Trophoblast cell (in vitro differentiated cells and primary cell): ENCODE measurements around the gene ZYX.

Experiments
- DNase-seq, 2 donors: peaks; one replicate each; pipeline ENCODE4 v3.0.0-alpha.2; 2016
- H2AFZ ChIP-seq: 2 replicates; pipeline ENCODE4 v1.6.1; 2013; ENCODE audit warnings: low read length, moderate library complexity, mild to moderate bottlenecking; ENCODE audit not compliant: insufficient read depth, poor library complexity
- H2AK5ac ChIP-seq: 2 replicates; pipeline ENCODE4 v1.6.1; 2013; ENCODE audit warnings: mild to moderate bottlenecking, low read length
- H2BK120ac ChIP-seq: 2 replicates; pipeline ENCODE4 v1.6.1; 2013; ENCODE audit warnings: low read length, mild to moderate bottlenecking, moderate library complexity; ENCODE audit not compliant: insufficient read depth, poor library complexity
- H2BK12ac ChIP-seq: 2 replicates; pipeline ENCODE4 v1.6.1; 2013; ENCODE audit warnings: mild to moderate bottlenecking, low read length, moderate library complexity
- H2BK5ac ChIP-seq: 2 replicates; pipeline ENCODE4 v1.6.1; 2013; ENCODE audit warnings: low read length, low read depth, moderate library complexity, mild to moderate bottlenecking; ENCODE audit not compliant: poor library complexity
- H3K14ac ChIP-seq: 2 replicates; pipeline ENCODE4 v1.6.1; 2013; ENCODE audit warnings: mild to moderate bottlenecking, low read length
- H3K18ac ChIP-seq: 2 replicates; pipeline ENCODE4 v1.6.1; 2013; ENCODE audit warnings: mild to moderate bottlenecking, low read length
- H3K23ac ChIP-seq: 2 replicates; pipeline ENCODE4 v1.6.1; 2013; ENCODE audit warnings: low read length
- H3K27ac ChIP-seq: 2 replicates; pipeline ENCODE4 v1.5.1; 2013; ENCODE audit warnings: low read depth, mild to moderate bottlenecking, inconsistent platforms, low read length, moderate library complexity
- H3K27me3 ChIP-seq: 2 replicates; pipeline ENCODE4 v1.6.1; 2013; ENCODE audit warnings: inconsistent platforms, mild to moderate bottlenecking, low read length, moderate library complexity; ENCODE audit not compliant: insufficient read depth
- H3K36me3 ChIP-seq, 2 experiments: 1 replicate in 1 of 2; 2 replicates in 1 of 2; pipeline ENCODE4 v1.6.1; 2013; ENCODE audit warnings: low read length in 2 of 2, mild to moderate bottlenecking in 2 of 2, moderate library complexity in 1 of 2; ENCODE audit not compliant: insufficient read depth in 2 of 2, control insufficient read depth in 1 of 2
- H3K4ac ChIP-seq: 2 replicates; pipeline ENCODE4 v1.6.1; 2013; ENCODE audit warnings: low read depth, mild to moderate bottlenecking, low read length, moderate library complexity
- H3K4me1 ChIP-seq, 2 experiments: 1 replicate in 1 of 2; 2 replicates in 1 of 2; pipeline ENCODE4 v1.6.1; 2013; ENCODE audit warnings: low read length in 2 of 2, mild to moderate bottlenecking in 2 of 2, moderate library complexity in 1 of 2; ENCODE audit not compliant: insufficient read depth in 2 of 2, control insufficient read depth in 1 of 2
- H3K4me2 ChIP-seq: 2 replicates; pipeline ENCODE4 v1.6.1; 2013; ENCODE audit warnings: inconsistent platforms, mild to moderate bottlenecking, low read length, moderate library complexity
- H3K4me3 ChIP-seq: 2 replicates; pipeline ENCODE4 v1.5.1; 2013; ENCODE audit warnings: mild to moderate bottlenecking, low read depth, low read length, inconsistent platforms
- H3K79me1 ChIP-seq: one replicate; pipeline ENCODE4 v1.6.1; 2013; ENCODE audit warnings: low read length
- H3K79me2 ChIP-seq: 2 replicates; pipeline ENCODE4 v1.6.1; 2013; ENCODE audit warnings: low read length, mild to moderate bottlenecking; ENCODE audit not compliant: control insufficient read depth, insufficient read depth, poor library complexity
- H3K9ac ChIP-seq: 2 replicates; pipeline ENCODE4 v1.6.1; 2013; ENCODE audit warnings: mild to moderate bottlenecking, low read length
- H3K9me3 ChIP-seq: 2 replicates; pipeline ENCODE4 v1.6.1; 2013; ENCODE audit warnings: low read depth, mild to moderate bottlenecking, control low read depth, inconsistent platforms, low read length; ENCODE audit not compliant: insufficient read depth
- H4K12ac ChIP-seq: 2 replicates; pipeline ENCODE4 v1.6.1; 2013; ENCODE audit warnings: low read depth, mild to moderate bottlenecking, low read length, moderate library complexity
- H4K8ac ChIP-seq: 2 replicates; pipeline ENCODE4 v1.6.1; 2013; ENCODE audit warnings: low read depth, mild to moderate bottlenecking, low read length, moderate library complexity
- H4K91ac ChIP-seq: one replicate; pipeline ENCODE4 v1.6.1; 2013; ENCODE audit warnings: low read depth, mild to moderate bottlenecking, low read length, moderate library complexity
- WGBS: extraction: QIAGEN DNeasy Blood & Tissue Kit; methylation state at CpG from one replicate; pipeline ENCODE4 v1.1.7; 2013; ENCODE audit warnings: missing lambda C conversion rate; ENCODE audit not compliant: insufficient read length, insufficient coverage; ENCODE audit errors: extremely low coverage; 5-methylcytosine and 5-hydroxymethylcytosine counted together

ZYX gene

GRCh38 chr7:143426479-143427142, 45.5 kb downstream of the ZYX start:
- no peaks in the 10 kb centered on the region for H3K4me1 ChIP-seq
- no peak overlapping the region for H4K8ac ChIP-seq
- H3K4me2 ChIP-seq, result no peak overlapping the region
- no peak for DNase-seq
- WGBS, result no CpG with 5 or more reads among the region's 2 CpGs
- no peak overlapping the region for H4K12ac ChIP-seq
- H2AK5ac ChIP-seq, result no peak overlapping the region
- no peak overlapping the region for H3K23ac ChIP-seq
- H2AFZ ChIP-seq, result no peak overlapping the region
- H3K36me3 ChIP-seq, result no peaks in the 10 kb centered on the region
- no peak overlapping the region for H3K18ac ChIP-seq
- no peak overlapping the region for H2BK120ac ChIP-seq
- H3K79me2 ChIP-seq, result no peaks in the 10 kb centered on the region
- H4K91ac ChIP-seq, result no peak overlapping the region
- H3K27ac ChIP-seq, result no peak overlapping the region
- H3K27me3 ChIP-seq, result no peaks in the 10 kb centered on the region
- no peak overlapping the region for H3K4me3 ChIP-seq
- H3K14ac ChIP-seq, result no peak overlapping the region
- H2BK12ac ChIP-seq, result no peak overlapping the region
- no peak overlapping the region for H3K9ac ChIP-seq
- no peaks in the 10 kb centered on the region for H3K79me1 ChIP-seq
- no peak overlapping the region for H2BK5ac ChIP-seq
- H3K9me3 ChIP-seq, result peaks cover 3% of the 10 kb centered on the region
- no peak overlapping the region for H3K4ac ChIP-seq

- no peak overlapping the region for H2BK5ac ChIP-seq
- no peak overlapping the region for H3K4ac ChIP-seq
- H4K8ac ChIP-seq, result no peak overlapping the region
- no peaks in the 10 kb centered on the region for H3K4me1 ChIP-seq
- no peaks in the 10 kb centered on the region for H3K79me2 ChIP-seq
- H3K36me3 ChIP-seq, result no peaks in the 10 kb centered on the region
- no peak overlapping the region for H3K27ac ChIP-seq
- H3K79me1 ChIP-seq, result no peaks in the 10 kb centered on the region
- no peak overlapping the region for H4K12ac ChIP-seq
- no CpG with 5 or more reads among the region's 10 CpGs for WGBS
- H2BK12ac ChIP-seq, result no peak overlapping the region
- H3K27me3 ChIP-seq, result no peaks in the 10 kb centered on the region
- peak; percentile 28 to 63 for DNase-seq
- no peak overlapping the region for H3K9ac ChIP-seq
- no peak overlapping the region for H3K14ac ChIP-seq
- H3K9me3 ChIP-seq, result no peaks in the 10 kb centered on the region
- no peak overlapping the region for H2AK5ac ChIP-seq
- no peak overlapping the region for H2BK120ac ChIP-seq
- H3K4me2 ChIP-seq, result no peak overlapping the region
- H3K18ac ChIP-seq, result no peak overlapping the region
- no peak overlapping the region for H3K23ac ChIP-seq
- H4K91ac ChIP-seq, result no peak overlapping the region
- H3K4me3 ChIP-seq, result no peak overlapping the region
- H2AFZ ChIP-seq, result no peak overlapping the region
Measured at GRCh38 chr7:143429770-143430698, 48.9 kb downstream of the ZYX start.

DNA sequence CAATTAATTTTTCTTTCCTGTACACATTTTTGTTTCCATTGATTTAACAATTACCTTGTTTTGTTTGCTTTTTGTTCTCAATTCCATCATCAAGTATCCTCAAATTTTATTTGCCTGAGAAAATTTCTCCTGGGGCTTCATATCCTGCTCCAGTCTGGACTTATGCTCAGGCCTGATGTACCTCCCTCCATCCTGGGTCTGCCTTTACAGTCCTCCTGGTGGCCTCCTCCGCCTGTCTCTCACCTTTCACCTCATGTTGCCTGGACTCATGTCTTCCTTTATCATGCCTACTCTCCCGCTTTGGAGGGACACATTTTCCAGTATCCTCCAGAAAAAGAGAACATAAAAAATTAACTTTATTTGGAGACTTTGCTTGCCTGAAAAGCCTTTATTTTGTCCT, 50.0 kb downstream of the ZYX start:
- no peak for DNase-seq
- no peaks in the 10 kb centered on the region for H3K79me1 ChIP-seq
- no peak overlapping the region for H3K4me3 ChIP-seq
- no peak overlapping the region for H3K14ac ChIP-seq
- H2BK12ac ChIP-seq, result no peak overlapping the region
- H3K27me3 ChIP-seq, result no peaks in the 10 kb centered on the region
- no peak overlapping the region for H2BK120ac ChIP-seq
- no peak overlapping the region for H3K4me2 ChIP-seq
- H3K36me3 ChIP-seq, result no peaks in the 10 kb centered on the region
- H3K4me1 ChIP-seq, result no peaks in the 10 kb centered on the region
- H4K12ac ChIP-seq, result no peak overlapping the region
- H2BK5ac ChIP-seq, result no peak overlapping the region
- H4K91ac ChIP-seq, result no peak overlapping the region
- H3K23ac ChIP-seq, result no peak overlapping the region
- H3K79me2 ChIP-seq, result no peaks in the 10 kb centered on the region
- no peak overlapping the region for H3K4ac ChIP-seq
- no peaks in the 10 kb centered on the region for H3K9me3 ChIP-seq
- H2AK5ac ChIP-seq, result no peak overlapping the region
- H2AFZ ChIP-seq, result no peak overlapping the region
- H3K9ac ChIP-seq, result no peak overlapping the region
- no peak overlapping the region for H3K18ac ChIP-seq
- H3K27ac ChIP-seq, result no peak overlapping the region
- no CpG with 5 or more reads among the region's 2 CpGs for WGBS
- no peak overlapping the region for H4K8ac ChIP-seq

DNA sequence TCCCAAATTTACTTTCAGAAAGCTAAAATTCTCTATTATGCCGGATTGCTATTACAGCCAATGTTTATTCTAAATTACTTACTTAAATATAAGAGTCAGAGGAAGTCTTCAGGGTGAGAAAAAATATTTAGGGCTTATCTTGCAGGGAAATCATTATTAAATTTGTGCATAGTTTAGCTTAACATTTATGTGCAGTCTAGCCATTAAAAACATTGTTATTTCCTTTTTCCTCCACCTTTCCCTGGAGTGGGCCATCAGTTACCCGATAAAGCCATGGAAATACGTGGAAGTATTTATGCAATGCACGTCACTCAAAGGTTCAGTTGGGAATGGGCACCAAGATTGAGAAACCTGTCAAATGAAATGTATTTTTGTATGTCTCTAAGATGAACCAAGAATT, 52.6 kb downstream of the ZYX start:
- Histone ChIP-seq H4K12ac (no peak overlapping the region), H2BK5ac (no peak overlapping the region), H3K14ac (no peak overlapping the region), H2BK120ac (no peak overlapping the region), H3K4me3 (no peak overlapping the region), H3K27me3 (no peaks in the 10 kb centered on the region), H3K79me2 (no peaks in the 10 kb centered on the region), H2BK12ac (no peak overlapping the region), H3K4me2 (no peak overlapping the region), H3K9me3 (no peaks in the 10 kb centered on the region), H3K23ac (no peak overlapping the region), H3K27ac (no peak overlapping the region), H4K8ac (no peak overlapping the region), H3K4me1 (no peaks in the 10 kb centered on the region), H2AK5ac (no peak overlapping the region), H3K18ac (no peak overlapping the region), H3K36me3 (no peaks in the 10 kb centered on the region), H2AFZ (no peak overlapping the region), H4K91ac (no peak overlapping the region), H3K4ac (no peak overlapping the region), H3K9ac (no peak overlapping the region), H3K79me1 (no peaks in the 10 kb centered on the region)
- WGBS, result no CpG with 5 or more reads among the region's 4 CpGs
- no peak for DNase-seq
